HG03442 (cell line): ENCODE results near the gene GRIN2A.

Experiments
- ATAC-seq: cut with Tn5 transposase; IDR thresholded peaks from one replicate; pipeline ENCODE4 v1.9.1; 2021; ENCODE audit warnings: mild to moderate bottlenecking, moderate library complexity; ENCODE audit not compliant: unreplicated experiment

GRIN2A gene

DNA sequence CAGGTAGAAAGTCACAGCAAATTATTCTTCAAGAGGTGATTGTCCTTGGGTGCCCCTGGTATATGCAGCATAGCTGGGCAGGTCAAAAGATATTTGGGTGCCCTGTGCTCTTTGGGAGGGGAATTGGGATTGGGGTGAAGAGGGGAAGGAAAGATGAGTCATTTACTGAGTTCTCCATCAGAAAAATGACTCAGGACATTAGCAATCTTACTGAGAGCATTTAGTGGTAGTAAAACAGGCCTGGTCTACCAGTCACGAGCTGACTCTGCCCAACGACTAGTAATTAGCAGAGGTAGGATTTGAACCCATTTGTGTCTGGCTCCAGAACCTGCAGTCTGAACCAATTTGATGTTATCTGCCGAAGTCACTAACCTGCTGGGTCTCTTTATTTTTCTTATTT is 6.0 kb upstream of the GRIN2A start:
- ATAC-seq, result no peak

DNA sequence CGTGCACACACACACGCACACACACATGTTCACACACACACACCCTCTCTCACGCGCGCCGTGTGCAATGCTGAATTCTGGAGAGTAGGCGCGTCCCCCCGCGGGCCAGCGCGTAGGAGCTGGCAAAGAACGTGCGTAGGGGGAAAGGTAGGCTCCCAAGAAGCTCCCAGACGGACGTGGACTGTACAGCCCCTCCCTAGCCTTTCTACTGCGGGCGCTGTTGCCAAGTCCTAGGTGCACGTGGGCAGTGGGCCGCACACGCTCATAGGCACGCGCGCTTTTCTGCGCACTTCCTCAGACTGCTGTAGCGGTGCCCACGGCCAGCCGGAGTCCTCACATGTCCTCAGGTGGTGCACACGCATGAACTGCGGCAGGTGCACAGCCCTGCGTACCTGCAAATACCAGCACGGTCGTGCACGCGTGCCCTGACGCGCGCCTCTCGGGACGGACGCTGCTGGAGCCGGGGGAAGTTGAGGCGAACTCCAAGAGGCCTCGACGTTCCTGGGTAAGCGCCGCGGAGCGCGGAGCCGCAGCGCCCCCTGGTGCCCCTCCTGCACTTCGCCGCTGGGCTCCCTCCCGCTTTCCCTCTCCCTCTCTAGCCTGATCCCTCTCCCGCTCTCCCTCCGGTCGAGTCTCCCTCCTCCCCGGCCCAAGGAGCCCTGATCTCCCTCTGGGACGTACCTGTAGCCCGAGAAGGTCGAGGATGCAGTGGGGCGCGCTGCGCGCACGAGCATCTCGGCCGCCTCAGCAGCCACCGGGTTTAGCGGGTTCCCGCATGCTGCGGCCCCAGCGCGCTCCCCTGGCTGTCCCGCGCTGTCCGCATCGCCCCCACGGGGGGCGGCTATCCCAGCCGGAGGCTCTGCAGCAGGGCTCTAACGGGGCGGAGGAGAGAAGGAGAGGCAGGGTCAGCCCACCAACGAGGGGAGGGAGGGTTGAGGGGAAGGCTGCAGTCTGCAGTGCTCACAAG is 749 bp downstream of the GRIN2A start:
- ATAC-seq, result no peak

DNA sequence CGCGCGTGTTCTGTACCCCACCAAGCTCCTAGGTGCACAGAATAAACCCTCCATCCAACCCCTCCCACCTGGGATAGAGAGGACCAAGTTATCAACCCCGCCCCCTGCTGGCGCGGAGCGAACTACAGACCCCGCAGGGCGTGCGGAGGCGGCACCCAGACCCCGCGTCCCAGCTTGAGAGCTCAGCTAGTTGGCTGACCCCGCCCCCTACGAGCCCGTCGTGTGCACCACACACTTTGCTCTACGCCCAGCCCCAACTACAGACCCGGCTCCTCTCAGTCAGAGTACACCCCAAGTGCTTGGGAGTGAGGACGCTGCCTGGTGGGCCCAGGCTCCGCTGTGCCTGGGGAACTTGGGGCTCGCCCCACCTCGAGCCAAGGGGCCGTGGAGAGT is 1.5 kb downstream of the GRIN2A start:
- ATAC-seq, result no peak

DNA sequence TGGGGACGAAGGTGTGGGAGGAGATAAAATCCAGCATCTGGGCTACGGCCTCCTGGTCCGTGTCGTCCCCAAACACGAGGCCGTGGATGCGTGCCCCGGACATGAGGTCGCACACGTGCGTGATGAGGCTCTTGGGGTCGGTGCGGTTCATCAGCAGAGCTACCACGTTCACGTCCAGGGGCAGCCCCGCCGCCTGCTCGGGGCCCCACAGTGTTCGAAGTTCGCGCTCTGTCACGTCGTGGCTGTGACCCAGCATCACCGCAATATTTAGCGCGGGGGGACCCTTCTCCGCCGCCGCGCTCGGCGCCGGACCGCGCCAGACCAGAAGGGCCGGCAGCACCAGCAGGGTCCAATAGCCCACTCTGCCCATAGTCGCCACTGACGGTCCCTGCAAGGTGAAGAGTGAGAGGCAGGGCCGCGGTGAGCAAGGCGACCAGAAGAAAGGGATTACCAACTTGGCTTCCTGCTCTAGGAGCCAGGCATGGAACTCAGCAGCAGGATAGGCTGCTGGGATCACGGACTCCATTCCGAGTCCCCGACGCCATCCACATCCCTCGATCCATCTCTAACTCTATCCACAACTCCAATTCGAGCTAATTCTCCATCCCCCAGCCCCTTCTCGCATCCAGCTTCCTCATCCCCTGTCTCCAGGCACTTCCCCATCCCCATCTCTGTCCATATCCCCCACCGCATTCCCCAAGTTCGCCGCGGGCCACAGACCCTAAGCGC is 2.0 kb downstream of the GRIN2A start:
- no peak for ATAC-seq

DNA sequence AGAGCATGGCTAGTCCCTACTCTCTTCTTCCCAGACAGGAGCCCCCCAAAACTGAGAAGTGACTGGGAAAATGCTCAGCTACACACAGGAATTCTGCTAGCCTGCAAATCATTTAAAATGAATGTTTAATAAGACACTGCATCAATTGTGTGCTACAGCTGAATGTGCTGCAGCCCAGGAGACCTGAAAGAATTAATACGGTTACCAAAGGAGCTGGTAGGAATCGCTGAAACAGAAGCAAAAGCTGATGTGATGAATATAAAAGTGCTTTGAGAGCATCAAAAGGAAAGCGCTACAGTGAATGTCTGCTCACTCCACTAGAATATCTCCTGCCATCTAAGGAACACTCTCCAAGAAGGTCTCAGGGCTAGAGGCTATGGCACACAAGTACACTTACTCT is 3.7 kb downstream of the GRIN2A start:
- no peak for ATAC-seq

DNA sequence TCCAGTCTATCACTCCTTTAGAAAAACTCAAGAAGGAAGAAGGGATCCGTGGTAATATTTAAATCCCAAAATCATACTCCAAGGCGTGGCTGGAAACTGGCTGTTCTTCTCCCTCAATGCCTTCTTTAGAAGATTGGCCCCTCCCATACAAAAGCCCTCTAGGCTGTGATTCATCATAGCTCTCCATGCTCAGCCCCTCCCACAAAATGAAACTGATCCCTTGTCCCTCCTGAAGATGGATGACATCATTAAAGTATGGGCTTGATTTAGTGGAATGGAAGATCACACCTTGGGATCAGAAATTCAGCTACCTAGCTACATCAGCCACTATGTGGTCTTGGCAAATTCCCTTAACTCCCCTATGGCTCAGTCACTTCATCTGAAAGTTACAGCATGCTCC is 4.1 kb downstream of the GRIN2A start:
- ATAC-seq, result no peak

DNA sequence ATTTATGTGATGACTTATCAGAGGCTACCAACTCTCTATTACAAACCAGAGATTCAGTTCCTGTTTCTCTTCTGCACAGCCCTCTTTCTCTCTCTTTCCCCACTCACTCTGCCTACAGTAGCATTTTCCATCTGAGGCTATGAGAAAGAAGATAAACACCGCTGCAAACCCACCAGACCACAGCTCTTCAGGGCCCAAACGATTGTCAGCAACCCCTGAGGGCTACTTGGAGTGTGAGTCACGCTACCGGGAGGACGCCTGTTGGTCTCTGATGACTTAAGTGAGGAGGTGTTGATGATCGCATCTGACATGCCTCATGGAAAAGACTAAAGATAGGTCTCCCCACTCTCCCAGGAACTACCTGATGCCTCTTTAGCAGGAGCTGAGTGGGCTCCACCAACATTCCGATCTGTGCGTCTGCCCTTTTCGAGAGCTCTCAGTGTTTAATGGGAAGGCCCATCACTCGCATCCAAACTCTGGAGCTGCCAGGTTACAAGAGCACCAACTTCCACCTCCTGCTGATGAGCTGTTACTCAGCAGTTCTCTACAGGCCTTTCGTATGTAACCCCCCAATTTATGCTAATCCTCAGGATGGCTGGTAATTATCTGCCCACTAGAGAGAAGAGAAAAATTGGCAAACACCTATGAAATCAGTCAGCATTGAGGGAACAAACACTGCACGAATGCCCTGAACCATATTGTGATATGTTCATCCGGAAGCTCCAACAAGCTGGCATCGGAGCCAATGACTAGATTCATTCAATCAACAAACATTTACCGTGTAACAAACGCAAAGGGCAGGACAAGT is 9.2 kb downstream of the GRIN2A start:
- no peak for ATAC-seq

DNA sequence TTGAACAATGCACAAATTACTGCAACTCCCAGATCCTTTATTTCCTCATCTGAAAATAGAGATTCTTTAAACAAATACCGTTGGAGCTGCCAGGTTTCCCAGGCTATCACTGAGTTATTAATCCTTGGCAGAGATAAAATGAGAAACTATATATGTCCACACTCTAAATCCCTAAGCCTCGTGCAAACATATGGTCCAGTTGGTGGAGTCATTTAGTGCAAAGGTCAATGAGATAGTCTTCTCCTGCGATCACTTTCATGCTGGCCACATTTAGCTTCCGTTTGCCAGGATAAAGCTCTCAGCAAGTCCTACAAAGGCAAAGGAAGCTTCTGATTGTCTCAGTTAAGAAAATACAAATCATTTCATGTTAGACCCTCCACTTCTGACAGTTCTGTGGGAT is 11.0 kb downstream of the GRIN2A start:
- ATAC-seq, result no peak

DNA sequence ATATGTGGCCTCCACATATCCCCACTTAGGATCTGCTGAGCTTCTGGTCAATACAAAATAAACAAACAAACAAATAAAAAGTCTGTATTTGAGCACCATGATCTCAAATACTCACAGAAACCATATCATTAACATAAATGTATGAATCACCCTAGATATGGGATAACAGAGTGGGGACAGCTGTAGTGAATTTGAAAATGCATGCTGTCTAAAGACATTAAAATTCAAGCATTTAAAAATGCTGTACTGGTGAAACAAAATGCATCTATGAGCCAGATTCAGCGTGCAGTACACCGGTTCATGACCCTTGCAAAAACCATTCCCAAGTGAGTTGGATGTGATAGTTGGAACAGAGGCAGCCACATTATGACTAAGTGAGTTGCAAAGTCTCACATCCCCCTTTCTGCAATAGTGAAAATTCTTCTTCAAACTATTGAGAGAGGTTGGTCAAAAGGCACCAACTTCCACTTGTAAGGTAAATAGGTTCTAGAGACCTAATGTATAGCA is 12.3 kb downstream of the GRIN2A start:
- no peak for ATAC-seq

DNA sequence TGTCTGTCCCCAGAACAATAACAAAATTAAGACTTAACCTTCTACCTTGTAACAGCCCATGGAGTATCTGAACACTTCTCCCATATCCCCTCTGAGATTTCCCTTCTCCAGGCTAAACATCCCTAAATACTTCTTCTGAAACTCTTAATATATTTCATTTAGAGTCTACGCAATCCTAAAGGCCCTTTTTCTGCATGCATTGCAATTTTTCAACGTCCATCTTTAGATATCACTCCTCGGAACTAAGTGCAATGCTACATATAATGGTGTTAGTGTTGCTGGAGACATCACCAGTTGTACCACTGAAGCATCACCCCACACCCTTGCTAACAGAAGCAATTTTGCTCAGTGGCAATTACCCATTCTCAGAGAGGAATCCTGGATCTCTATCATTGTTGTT is 13.2 kb downstream of the GRIN2A start:
- ATAC-seq, result no peak

DNA sequence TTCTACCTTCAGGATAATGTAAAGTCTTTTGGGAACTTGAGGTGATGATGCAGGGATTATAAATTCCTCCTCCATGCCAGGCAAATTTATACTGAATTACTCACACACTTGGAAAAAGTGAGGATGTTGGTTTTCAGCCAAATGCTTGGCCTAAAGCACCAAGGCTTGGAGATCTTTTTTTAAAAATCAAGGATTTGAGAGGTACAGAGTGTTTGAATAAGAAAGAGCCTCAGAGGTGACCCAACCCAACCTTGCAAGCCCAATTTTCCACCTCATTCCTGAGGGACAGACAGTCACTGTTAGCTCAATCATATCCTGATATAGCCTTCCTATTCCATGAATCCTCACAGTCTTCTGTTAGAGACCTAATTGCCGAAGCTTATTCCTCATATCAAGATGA is 14.0 kb downstream of the GRIN2A start:
- ATAC-seq, result no peak

DNA sequence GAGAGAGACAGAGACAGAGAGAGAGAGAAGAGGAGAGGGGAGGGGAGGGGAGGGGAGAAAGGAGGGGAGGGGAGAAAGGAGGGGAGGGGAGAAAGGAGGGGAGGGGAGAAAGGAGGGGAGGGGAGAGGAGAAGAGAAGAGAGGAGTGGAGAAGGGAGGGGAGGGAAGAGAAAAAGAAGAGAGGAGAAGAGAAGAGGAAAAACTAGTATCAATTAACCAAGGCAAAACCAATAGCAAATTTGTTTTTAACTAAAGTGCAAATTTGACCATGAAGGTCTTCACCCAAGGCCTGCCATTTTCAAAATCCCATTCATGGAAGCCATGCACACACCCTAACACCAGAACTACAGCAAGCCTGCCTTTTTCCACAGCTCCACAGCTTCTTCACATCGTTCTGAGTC is 16.6 kb downstream of the GRIN2A start:
- ATAC-seq, result no peak

DNA sequence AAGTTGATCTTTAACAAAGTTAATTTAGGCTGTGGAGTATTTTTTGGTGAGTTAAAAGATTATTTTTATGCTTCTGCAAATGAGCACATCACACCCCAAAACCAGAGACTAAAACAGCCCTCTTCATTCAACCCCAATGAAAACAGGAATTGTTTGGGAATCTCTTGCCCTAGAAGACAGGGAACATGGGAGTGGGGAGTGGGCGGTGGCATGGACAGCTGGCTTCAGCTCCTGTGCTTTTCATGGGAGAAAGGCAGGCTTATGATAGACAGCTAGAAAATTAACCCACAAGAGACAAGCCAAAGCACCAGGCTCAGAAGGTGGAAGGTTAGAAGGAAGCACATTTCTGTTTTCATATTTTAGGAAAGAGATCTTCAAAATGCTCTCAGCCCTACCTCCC is 19.2 kb downstream of the GRIN2A start:
- ATAC-seq, result no peak

DNA sequence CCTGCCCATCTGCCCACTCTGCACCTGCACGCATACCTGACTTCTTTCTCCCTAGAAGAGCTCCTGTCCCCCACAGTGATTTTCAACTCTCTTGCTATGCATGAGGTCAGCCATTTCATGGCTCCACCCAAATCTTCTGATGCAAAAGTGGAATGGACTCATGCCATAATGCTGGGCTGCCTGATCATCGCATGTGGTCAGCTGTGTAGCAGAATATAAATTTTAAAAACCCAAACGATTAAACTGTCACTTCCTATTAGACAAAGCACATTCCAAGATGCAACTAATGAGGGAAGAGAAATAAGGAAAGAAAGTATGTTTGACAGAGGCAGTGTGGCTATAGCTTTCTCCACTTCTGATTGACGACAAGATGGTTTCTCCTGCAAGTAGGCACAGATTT is 26.1 kb downstream of the GRIN2A start:
- ATAC-seq, result no peak

DNA sequence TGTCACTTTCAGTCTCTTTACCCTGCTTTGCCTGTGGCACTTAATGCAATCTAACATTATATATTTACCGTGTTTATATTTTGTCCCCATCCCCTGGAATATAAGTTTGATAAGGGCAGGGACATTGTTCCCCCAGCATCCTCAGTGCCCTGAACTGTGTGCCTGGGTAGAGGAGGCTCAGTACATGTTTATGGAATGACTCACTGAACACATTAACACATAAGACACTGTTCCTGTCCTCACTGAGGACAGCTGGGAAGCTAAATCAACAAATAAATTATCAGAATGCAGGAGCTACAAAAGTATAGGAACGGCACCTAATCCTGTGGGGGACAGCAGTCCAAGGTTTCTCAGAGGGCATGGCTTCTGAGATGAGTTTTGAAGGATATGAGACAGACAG is 27.8 kb downstream of the GRIN2A start:
- ATAC-seq, result no peak

DNA sequence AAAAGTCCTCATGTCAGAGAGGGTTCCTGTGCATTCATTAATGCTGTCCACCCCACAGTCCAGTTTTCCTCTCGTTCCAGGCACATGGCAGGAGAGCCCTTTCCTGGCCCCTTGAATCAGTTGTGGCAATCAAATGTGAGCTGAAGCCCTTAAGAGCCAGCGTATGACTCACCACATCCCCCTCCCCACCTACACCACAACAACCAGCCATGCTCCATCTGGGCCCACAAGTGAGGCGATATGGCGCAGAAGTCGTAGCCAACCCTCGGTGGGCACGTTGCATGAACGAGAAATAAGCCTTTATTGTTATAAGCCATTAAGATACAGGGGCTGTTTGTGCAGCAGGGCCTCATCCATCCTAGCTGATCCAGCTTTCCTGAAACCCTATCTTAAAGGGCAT is 28.2 kb downstream of the GRIN2A start:
- no peak for ATAC-seq

DNA sequence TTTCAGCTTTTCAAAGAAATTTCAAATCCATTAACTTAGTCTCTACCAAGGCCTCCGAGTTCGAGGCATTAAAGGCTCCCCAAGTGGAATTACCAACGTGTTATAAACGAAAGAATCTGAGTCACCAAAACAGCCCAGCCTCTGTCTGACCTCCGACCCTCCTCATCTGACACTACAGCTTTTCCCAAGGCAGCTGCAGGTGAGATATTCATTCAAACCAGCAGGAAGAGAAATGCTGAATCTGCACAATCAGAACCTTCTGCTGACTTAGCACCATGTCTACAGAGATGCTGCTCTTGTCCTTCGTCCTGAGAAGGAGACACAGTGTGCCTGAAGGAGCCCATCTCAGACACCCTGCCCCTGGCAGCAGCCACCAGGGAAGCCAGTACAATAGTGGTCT is 30.5 kb downstream of the GRIN2A start:
- ATAC-seq, result no peak

DNA sequence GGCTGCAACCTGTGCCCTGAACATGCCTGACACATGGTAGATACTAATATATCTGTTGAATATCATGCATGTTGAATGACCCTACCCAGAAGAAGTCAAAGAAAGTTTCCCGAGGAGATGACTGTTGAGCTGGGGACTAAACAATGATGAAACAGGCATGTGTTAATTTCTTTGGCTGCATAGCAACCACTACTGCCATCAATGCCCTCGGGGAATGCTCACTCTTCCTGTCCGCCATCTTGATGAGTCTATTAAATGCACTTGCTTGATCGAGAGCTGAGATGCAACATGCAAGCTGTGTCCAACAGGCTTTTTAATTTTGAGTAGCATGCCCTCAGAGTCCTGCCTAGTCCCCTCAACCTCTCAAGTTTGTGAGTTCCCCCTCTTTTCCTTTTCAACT is 31.3 kb downstream of the GRIN2A start:
- no peak for ATAC-seq

DNA sequence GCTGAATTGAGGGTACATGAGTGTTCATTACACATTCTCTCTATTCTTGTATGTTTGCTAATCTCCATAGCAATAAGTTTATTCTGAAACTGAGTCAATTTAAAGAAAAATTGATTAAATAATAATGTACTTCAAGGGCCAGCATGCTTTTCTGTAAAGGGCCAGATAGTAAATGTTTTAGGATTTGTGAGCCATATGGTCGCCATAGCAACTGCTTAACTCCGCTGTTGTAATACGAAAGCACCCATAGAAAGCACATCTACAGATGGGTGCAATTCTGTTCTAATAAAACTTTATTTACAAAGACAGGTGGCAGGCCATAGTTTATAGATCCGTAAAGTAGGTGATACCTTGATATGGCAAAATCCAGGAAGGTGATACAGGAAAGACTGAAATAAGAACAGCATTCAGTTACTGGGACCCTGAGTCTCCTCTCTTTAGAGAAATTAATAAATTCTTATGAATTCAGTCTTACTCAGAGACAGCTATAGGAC is 36.6 kb downstream of the GRIN2A start:
- ATAC-seq, result no peak

DNA sequence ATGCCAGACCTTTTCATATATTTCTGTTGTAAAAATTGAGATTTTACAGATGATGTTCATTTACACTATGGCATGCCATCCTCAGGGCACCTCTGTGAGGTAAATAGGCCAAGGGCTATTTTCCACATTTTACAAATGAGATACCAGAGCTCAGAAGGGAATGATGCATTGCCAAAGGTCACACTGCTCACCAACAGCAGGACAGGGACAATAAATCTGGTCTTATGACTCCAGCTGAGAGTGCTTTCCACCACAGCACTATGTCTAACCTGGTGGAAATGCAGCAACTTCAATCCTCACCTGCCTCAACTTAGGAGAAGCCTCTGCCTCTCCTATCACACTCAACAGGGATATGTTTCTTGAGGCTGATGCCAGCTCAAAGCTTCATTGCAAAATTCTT is 40.6 kb downstream of the GRIN2A start:
- no peak for ATAC-seq

DNA sequence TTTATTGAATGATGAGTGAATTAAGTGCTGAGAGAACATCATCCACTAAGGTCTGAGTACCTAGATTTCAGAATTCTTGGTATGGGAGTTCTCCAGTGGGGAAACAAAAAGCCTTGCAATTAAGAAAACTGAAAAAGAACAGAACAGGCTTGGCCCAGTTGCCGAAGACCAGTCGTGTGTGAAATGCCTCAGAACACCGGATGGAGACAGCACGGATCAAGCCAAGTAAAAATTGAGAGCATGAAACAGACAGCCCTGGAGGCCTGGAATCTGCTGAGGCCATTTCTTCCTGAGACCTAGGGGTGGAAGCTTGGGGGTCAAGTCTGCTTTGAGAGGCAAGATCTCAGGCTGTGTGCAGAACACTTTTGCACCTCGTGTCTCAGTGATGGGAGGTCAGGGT is 43.3 kb downstream of the GRIN2A start:
- no peak for ATAC-seq
